H9 (cell line): ENCODE results near the gene FAXDC2. TPM values are rescaled to one million over a fixed set of nuclear protein-coding genes. Genes with fewer than 3 reads are reported as not detected.
A peak's percentile ranks its signal among the peaks of the same experiment; 100 is the strongest.

Experiments used
- DNase-seq: peaks from one replicate; pipeline ENCODE4 v3.0.0-alpha.2; 2017
- H2AFZ ChIP-seq: one replicate; pipeline ENCODE4 v1.6.1; 2013; ENCODE audit warnings: mild to moderate bottlenecking, low read length, control low read depth, moderate library complexity
- H2AK5ac ChIP-seq: 2 replicates; pipeline ENCODE4 v1.6.1; 2013; ENCODE audit warnings: low read length, control low read depth, mixed read lengths; ENCODE audit not compliant: insufficient read length
- H2BK120ac ChIP-seq: one replicate; pipeline ENCODE4 v1.6.1; 2013; ENCODE audit warnings: low read depth, mild to moderate bottlenecking, low read length, control low read depth, inconsistent platforms; ENCODE audit not compliant: poor library complexity, severe bottlenecking
- H2BK12ac ChIP-seq: 2 replicates; pipeline ENCODE4 v1.6.1; 2013; ENCODE audit warnings: low read length, control low read depth, mixed read lengths, low read depth; ENCODE audit not compliant: insufficient read length
- H2BK15ac ChIP-seq: 2 replicates; pipeline ENCODE4 v1.6.1; 2013; ENCODE audit warnings: low read depth, low read length, control low read depth
- H2BK20ac ChIP-seq: one replicate; pipeline ENCODE4 v1.6.1; 2013; ENCODE audit warnings: low read depth, mild to moderate bottlenecking, low read length, control low read depth, inconsistent platforms; ENCODE audit not compliant: poor library complexity, severe bottlenecking
- H2BK5ac ChIP-seq: 2 replicates; pipeline ENCODE4 v1.6.1; 2013; ENCODE audit warnings: low read length, control low read depth, mixed read lengths; ENCODE audit not compliant: insufficient read length
- H3K14ac ChIP-seq: 2 replicates; pipeline ENCODE4 v1.6.1; 2013; ENCODE audit warnings: low read length, control low read depth; ENCODE audit not compliant: insufficient read depth
- H3K18ac ChIP-seq: 2 replicates; pipeline ENCODE4 v1.6.1; 2013; ENCODE audit warnings: low read depth, mild to moderate bottlenecking, mixed read lengths, low read length, control low read depth; ENCODE audit not compliant: insufficient read length
- H3K23ac ChIP-seq: 2 replicates; pipeline ENCODE4 v1.6.1; 2013; ENCODE audit warnings: low read length, control low read depth, mixed read lengths, low read depth; ENCODE audit not compliant: insufficient read length
- H3K23me2 ChIP-seq: 2 replicates; pipeline ENCODE4 v1.6.1; 2013; ENCODE audit warnings: low read depth, mild to moderate bottlenecking, mixed read lengths, low read length, control low read depth; ENCODE audit not compliant: insufficient read length, poor library complexity, severe bottlenecking
- H3K27ac ChIP-seq: 2 replicates; pipeline ENCODE4 v1.5.1; 2013; ENCODE audit warnings: low read length, control low read depth, mixed read lengths, low read depth; ENCODE audit not compliant: insufficient read length
- H3K27me3 ChIP-seq: 2 replicates; pipeline ENCODE4 v1.6.1; 2013; ENCODE audit warnings: low read length, control low read depth, inconsistent platforms; ENCODE audit not compliant: insufficient read depth
- H3K4ac ChIP-seq: 2 replicates; pipeline ENCODE4 v1.6.1; 2013; ENCODE audit warnings: low read depth, mild to moderate bottlenecking, control low read depth, inconsistent platforms, low read length, moderate library complexity
- H3K4me1 ChIP-seq: 2 replicates; pipeline ENCODE4 v1.6.1; 2013; ENCODE audit warnings: low read length, control low read depth, inconsistent platforms; ENCODE audit not compliant: insufficient read depth
- H3K4me2 ChIP-seq: 2 replicates; pipeline ENCODE4 v1.6.1; 2013; ENCODE audit warnings: low read length, control low read depth, mixed read lengths; ENCODE audit not compliant: insufficient read length, insufficient read depth
- H3K56ac ChIP-seq: 2 replicates; pipeline ENCODE4 v1.6.1; 2013; ENCODE audit warnings: low read depth, mild to moderate bottlenecking, mixed read lengths, low read length, control low read depth; ENCODE audit not compliant: insufficient read length
- H3K79me1 ChIP-seq: 2 replicates; pipeline ENCODE4 v1.6.1; 2013; ENCODE audit warnings: low read depth, mild to moderate bottlenecking, moderate library complexity, low read length, control low read depth, inconsistent platforms; ENCODE audit not compliant: insufficient read depth, poor library complexity, severe bottlenecking
- H3K79me2 ChIP-seq: 2 replicates; pipeline ENCODE4 v1.6.1; 2013; ENCODE audit warnings: low read length, control low read depth, inconsistent platforms; ENCODE audit not compliant: insufficient read depth
- H3K9ac ChIP-seq: 2 replicates; pipeline ENCODE4 v1.6.1; 2013; ENCODE audit warnings: low read length, control low read depth, mixed read lengths; ENCODE audit not compliant: insufficient read length; ENCODE audit errors: extremely low read depth
- H3K9me3 ChIP-seq: one replicate; pipeline ENCODE4 v1.6.1; 2013; ENCODE audit warnings: low read depth, low read length, inconsistent platforms; ENCODE audit not compliant: control insufficient read depth
- H3T11ph ChIP-seq: one replicate; pipeline ENCODE4 v1.6.1; 2013; ENCODE audit warnings: mild to moderate bottlenecking, low read length, control low read depth, inconsistent platforms
- H4K20me1 ChIP-seq: one replicate; pipeline ENCODE4 v1.6.1; 2013; ENCODE audit not compliant: control insufficient read depth, insufficient read length, insufficient read depth
- H4K5ac ChIP-seq: 2 replicates; pipeline ENCODE4 v1.6.1; 2013; ENCODE audit warnings: low read depth, mild to moderate bottlenecking, mixed read lengths, low read length, control low read depth; ENCODE audit not compliant: insufficient read length
- H4K8ac ChIP-seq: replicated peaks from 2 replicates; pipeline ENCODE4 v1.6.1; 2013; ENCODE audit warnings: low read length, control low read depth, mixed read lengths, low read depth; ENCODE audit not compliant: insufficient read length
- H4K91ac ChIP-seq: 2 replicates; pipeline ENCODE4 v1.6.1; 2013; ENCODE audit warnings: low read depth, mild to moderate bottlenecking, moderate library complexity, mixed read lengths, low read length, control low read depth; ENCODE audit not compliant: insufficient read length
- H3K27ac Mint-ChIP-seq, 3 experiments: 2 replicates in 2 of 3; 3 replicates in 1 of 3; pipeline ENCODE4 v1.8.0; 2020 to 2021; ENCODE audit warnings: mixed read lengths in 3 of 3, mild to moderate bottlenecking in 1 of 3, moderate library complexity in 1 of 3
- H3K27me3 Mint-ChIP-seq: 2 replicates; pipeline ENCODE4 v1.8.0; 2021; ENCODE audit warnings: low read depth, mild to moderate bottlenecking, moderate library complexity, mixed read lengths
- H3K36me3 Mint-ChIP-seq, 3 experiments: 2 replicates in 2 of 3; 3 replicates in 1 of 3; pipeline ENCODE4 v1.8.0; 2020 to 2021; ENCODE audit warnings: low read depth in 3 of 3, mixed read lengths in 3 of 3; ENCODE audit not compliant: insufficient read depth in 1 of 3
- H3K4me1 Mint-ChIP-seq, 2 experiments: 2 replicates each; pipeline ENCODE4 v1.8.0; 2020; ENCODE audit warnings: mixed read lengths in 2 of 2
- H3K4me3 Mint-ChIP-seq, 2 experiments: 2 replicates in 1 of 2; 3 replicates in 1 of 2; pipeline ENCODE4 v1.8.0; 2020 to 2021; ENCODE audit warnings: mild to moderate bottlenecking in 2 of 2, mixed read lengths in 2 of 2, moderate library complexity in 1 of 2
- H3K9me3 Mint-ChIP-seq, 2 experiments: 2 replicates in 1 of 2; 3 replicates in 1 of 2; pipeline ENCODE4 v1.8.0; 2020; ENCODE audit warnings: mild to moderate bottlenecking in 2 of 2, mixed read lengths in 2 of 2, moderate library complexity in 1 of 2
- WGBS: extraction: QIAGEN DNeasy Blood & Tissue Kit; methylation state at CpG from one replicate; pipeline ENCODE4 v1.1.7; 2013; ENCODE audit warnings: missing lambda C conversion rate, low lambda C conversion rate, mixed read lengths; ENCODE audit not compliant: insufficient read length; ENCODE audit errors: extremely low coverage; 5-methylcytosine and 5-hydroxymethylcytosine counted together
- total RNA-seq: library from RNA; stranded (reverse); gene quantifications from 2 replicates; pipeline ENCODE4 v1.2.1, GENCODE V29; 2021
- TF ChIP-seq, protein P1 (sequence below): fragments of 200-600 bp; sonication (generic); conservative IDR thresholded peaks from 3 replicates; pipeline ENCODE4 v1.8.0; 2021; ENCODE audit warnings: antibody characterized with exemption, mild to moderate bottlenecking

Gene FAXDC2
- total RNA-seq, 1 experiment from 2014 or later = 3.0 TPM

DNA sequence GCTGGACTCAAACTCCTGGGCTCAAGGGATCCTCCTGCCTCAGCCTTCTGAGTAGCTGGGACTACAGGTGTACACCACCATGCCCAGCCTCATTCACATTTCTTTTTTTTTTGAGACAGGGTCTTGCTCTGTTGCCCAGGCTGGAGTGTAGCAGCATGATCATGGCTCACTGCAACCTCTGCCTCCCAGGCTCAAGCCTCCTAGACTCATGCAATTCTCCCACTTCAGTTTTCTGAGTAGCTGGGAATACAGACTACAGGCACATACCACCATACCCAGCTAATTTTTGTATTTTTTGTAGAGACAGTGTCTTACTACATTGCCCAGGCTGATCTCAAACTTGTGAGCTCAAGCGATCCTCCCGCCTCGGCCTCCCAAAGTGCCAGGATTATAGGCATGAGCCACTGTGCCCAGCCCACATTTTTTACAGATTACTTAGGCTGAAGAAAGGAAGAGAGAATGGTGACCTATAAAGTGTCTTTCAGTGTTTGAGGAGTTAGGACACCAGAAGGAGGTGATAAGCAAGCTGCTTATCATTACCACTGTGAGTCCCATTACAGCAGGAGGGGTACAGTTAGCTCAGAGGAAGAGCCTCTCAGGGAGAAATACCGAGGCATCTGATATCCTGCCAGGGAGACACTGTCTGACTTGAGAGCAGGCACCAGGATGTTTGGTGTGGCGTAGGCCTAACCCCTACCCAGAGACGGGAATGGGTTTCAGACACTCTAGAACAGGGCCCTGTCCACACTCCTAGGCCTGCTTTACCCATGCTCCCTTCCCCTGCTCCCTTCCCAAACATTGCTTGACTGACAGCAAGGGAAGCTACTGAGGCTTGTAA, 9.7 kb downstream of the FAXDC2 start:
- Histone ChIP-seq H3K79me2 (no peaks in the 10 kb centered on the region), H3K23me2 (no peaks in the 10 kb centered on the region), H3K56ac (no peak overlapping the region), H2AFZ (no peak overlapping the region), H3K9ac (no peak overlapping the region), H3K79me1 (no peaks in the 10 kb centered on the region), H3K18ac (no peak overlapping the region), H3K9me3 (no peaks in the 10 kb centered on the region), H3K14ac (no peak overlapping the region), H2AK5ac (no peak overlapping the region), H4K8ac (no peak overlapping the region), H2BK20ac (no peak overlapping the region), H3K27ac (no peak overlapping the region), H2BK5ac (no peak overlapping the region), H4K91ac (no peak overlapping the region), H4K20me1 (no peaks in the 10 kb centered on the region), H2BK15ac (no peak overlapping the region), H3K4me2 (no peak overlapping the region), H3K27me3 (no peaks in the 10 kb centered on the region), H3K4me1 (no peaks in the 10 kb centered on the region), H4K5ac (no peak overlapping the region), H2BK12ac (no peak overlapping the region), H3K23ac (no peak overlapping the region), H2BK120ac (no peak overlapping the region), H3K4ac (no peak overlapping the region), H3T11ph (no peak overlapping the region)
- WGBS = no CpG with 5 or more reads among the region's 6 CpGs
- Mint-ChIP-seq H3K4me3 (no peak overlapping the region; a peak in 1 of 5 replicates), H3K27ac (peak overlapping the region in 2 of 3 experiments; percentile 56 to 60; a peak in 4 of 7 replicates), H3K36me3 (no peaks in the 10 kb centered on the region), H3K27me3 (no peaks in the 10 kb centered on the region; the same call in 1 of the 2 replicates), H3K4me1 (no peaks in the 10 kb centered on the region; a peak in 1 of 4 replicates), H3K9me3 (no peaks in the 10 kb centered on the region)
- TF ChIP-seq, protein P1, sequence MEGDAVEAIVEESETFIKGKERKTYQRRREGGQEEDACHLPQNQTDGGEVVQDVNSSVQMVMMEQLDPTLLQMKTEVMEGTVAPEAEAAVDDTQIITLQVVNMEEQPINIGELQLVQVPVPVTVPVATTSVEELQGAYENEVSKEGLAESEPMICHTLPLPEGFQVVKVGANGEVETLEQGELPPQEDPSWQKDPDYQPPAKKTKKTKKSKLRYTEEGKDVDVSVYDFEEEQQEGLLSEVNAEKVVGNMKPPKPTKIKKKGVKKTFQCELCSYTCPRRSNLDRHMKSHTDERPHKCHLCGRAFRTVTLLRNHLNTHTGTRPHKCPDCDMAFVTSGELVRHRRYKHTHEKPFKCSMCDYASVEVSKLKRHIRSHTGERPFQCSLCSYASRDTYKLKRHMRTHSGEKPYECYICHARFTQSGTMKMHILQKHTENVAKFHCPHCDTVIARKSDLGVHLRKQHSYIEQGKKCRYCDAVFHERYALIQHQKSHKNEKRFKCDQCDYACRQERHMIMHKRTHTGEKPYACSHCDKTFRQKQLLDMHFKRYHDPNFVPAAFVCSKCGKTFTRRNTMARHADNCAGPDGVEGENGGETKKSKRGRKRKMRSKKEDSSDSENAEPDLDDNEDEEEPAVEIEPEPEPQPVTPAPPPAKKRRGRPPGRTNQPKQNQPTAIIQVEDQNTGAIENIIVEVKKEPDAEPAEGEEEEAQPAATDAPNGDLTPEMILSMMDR = no peak
- DNase-seq = no peak
